Ishikawa (cell line): ENCODE measurements around the gene SLC23A2.

ENCODE experiments used
- EGR1 ChIP-seq: IDR thresholded peaks from 2 replicates; pipeline ENCODE4 v1.6.1; 2012
- REST ChIP-seq: IDR thresholded peaks from 2 replicates; pipeline ENCODE4 v1.6.1; 2012; ENCODE audit warnings: low read depth, mild to moderate bottlenecking
- TEAD4 ChIP-seq: IDR thresholded peaks from 2 replicates; pipeline ENCODE4 v1.6.1; 2012

- no peak for TF ChIP-seq EGR1
- TF ChIP-seq TEAD4 = no peak
- no peak for TF ChIP-seq REST
Observed at GRCh38 chr20:4883051-4883450, 118.3 kb downstream of the SLC23A2 start.
